B cell (primary cell): ENCODE measurements around the gene FA2H.
"Not testable (repeated sequence)": the region's sequence is repeated elsewhere in the genome, so short reads cannot be mapped to it uniquely, and the experiment has no call there.

Experiments
- CTCF ChIP-seq: fragments of 200-600 bp; IDR thresholded peaks from one replicate; pipeline ENCODE4 v1.8.0; 2022; ENCODE audit warnings: antibody characterized with exemption, mild to moderate bottlenecking
- EZH2 ChIP-seq: IDR thresholded peaks from 2 replicates; pipeline ENCODE4 v1.6.1; 2012; ENCODE audit warnings: borderline replicate concordance, low read depth, mild to moderate bottlenecking, moderate library complexity, low read length; ENCODE audit not compliant: insufficient read depth, poor library complexity, severe bottlenecking

GRCh38 chr16:74722156-74722555, 52.5 kb downstream of the FA2H start:
- not testable (repeated sequence) for TF ChIP-seq CTCF, EZH2
